GM18499 (cell line): ENCODE measurements around the gene ING1.

Source experiments
- ATAC-seq: cut with Tn5 transposase; IDR thresholded peaks from one replicate; pipeline ENCODE4 v1.9.1; 2021; ENCODE audit warnings: moderate number of reproducible peaks; ENCODE audit not compliant: insufficient read depth, unreplicated experiment

ING1 gene

DNA sequence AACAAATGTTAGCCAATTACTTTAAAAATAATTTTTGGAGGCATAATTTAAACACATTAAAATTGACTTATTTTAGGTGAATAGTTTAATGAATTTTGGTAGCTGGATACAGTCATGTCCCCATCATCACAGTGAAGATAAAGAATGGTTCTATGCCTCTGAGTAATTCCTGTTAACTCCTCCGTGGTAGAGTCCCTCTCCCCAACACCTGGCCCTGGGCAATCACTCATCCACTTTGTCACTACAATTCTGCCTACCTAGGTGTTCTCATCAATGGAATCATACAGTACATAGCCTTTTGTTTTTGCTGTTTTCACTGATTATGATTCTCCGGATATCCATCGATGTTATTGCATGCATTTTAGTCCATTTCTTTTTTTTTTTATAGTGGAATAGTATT, 55.6 kb downstream of the ING1 start:
- no peak for ATAC-seq

DNA sequence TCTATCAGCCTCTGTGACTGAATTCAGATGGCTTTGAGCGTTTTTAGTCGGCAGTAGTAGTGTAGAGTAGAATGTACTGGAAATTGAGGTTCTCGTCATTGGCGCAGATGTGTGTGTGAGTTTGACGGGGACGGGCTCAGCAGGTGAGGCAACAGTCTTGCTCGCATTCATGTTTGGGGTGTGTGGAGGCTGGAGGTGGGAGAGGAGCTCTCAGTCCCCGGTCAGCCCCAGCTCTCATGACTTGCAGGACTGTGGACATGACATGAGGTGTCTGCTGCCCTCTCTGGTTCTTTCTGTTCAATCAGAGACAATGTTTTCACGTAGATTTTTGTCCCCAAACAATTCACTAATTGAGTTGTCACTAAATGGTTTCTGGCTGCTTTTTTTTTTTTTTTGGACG, 57.2 kb downstream of the ING1 start:
- no peak for ATAC-seq

DNA sequence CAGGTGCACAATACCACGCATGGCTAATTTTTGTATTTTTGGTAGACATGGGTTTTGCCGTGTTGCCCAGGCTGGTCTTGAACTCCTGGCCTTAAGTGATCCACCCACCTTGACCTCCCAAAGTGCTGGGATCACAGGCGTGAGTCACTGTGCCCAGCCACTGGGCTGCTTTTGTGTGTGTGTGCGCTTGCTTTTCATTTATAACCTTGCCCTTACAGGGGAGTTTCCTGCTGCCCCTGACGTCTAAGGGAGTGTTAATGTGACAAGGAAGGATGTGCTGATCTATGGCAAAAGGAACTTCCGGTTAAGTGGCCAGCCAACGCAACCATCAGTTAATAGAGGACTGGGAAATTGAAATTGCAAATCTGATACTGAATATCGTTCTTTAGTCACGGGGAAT, 57.7 kb downstream of the ING1 start:
- ATAC-seq, result no peak

DNA sequence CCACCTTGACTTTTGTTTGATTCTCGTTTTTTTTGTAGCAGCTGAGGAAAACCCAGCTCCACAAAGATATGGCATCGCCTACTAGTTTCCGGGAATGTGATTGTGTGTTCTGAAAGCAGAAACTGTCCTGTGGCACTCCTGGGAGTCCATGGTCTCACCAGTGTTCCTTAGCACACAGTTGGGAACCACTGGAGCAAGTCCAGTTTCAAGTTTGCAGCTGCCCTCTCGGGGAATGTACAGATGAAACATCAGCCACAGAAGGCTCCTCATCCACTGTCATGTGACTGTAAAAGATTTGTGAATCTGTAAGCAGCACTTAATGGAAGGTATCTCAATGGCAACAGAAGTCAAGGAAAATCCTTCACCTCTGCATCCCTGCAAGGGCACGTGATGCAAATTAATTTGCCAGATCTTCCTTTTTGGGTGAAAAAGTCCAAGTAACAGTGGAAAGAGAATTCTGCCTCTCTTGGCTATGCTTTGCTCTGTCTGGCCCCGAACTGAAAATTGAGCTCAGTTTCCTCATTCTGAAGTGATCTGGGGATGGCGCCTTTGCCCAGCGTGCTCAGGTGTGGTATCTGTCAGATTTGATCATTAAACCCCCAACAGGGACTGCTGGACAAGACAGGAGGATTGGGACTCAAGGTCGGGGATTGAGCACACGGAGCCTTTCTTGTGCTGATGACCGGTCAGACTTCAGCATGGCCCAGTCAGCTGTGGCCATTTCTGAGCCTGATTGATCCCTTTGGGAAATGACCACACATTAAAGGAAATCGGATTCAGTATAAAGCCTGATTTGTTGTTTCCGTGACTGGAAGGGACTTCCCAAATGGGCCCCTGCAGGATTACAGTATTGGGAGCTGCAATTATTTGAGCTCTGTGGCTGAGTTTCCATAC, 58.8 kb downstream of the ING1 start:
- ATAC-seq, result no peak
